Stimulated activated CD8-positive, alpha-beta memory T cell treated with anti-CD3 and anti-CD28 coated beads, Interleukin-15, amount 100 ng/mL, for 1 hour (primary cell): ENCODE results near the gene HNRNPLL.

Source experiments
- DNase-seq: peaks from one replicate; pipeline ENCODE4 v3.0.0-alpha.2; 2020; ENCODE audit warnings: low read depth

HNRNPLL gene

GRCh38 chr2:38528008-38528442 is 74.7 kb downstream of the HNRNPLL start:
- DNase-seq, result no peak

GRCh38 chr2:38527338-38528007 is 75.3 kb downstream of the HNRNPLL start:
- no peak for DNase-seq

- DNase-seq, result no peak
These were observed 76.5 kb downstream of the HNRNPLL start for GRCh38 chr2:38526195-38526594.

GRCh38 chr2:38524580-38524979 is 78.1 kb downstream of the HNRNPLL start:
- DNase-seq, result no peak

- DNase-seq, result no peak
These were observed 78.8 kb downstream of the HNRNPLL start for GRCh38 chr2:38523728-38524437.

DNA sequence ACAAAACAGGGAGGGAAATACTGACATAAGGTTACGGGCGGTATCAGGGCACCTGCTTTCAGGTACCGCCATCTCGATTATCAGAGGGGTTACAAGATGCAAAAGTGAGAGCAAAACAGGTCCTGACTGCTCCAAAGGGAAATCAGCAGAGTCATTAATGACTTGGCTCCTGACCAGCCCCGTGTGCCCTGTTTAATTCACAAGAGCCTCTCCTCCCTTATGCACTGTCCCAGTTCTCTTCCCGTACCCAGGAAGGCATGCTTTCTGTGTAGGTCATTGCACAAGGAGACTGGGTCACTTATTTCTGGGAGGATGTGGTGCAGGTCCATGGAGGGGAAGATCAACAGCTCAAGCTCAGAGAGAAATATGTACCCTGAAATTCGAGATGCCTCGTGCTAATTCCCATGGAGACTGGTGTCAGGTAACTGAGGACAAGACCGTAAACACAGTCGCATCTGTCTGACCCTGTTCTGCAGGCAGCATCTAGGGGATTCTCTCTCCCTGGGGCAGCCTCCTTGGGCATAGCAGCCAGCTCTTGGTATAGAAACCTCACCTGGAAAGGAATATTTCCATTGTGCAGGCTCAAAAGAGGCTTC is 79.9 kb downstream of the HNRNPLL start:
- DNase-seq, result no peak

DNA sequence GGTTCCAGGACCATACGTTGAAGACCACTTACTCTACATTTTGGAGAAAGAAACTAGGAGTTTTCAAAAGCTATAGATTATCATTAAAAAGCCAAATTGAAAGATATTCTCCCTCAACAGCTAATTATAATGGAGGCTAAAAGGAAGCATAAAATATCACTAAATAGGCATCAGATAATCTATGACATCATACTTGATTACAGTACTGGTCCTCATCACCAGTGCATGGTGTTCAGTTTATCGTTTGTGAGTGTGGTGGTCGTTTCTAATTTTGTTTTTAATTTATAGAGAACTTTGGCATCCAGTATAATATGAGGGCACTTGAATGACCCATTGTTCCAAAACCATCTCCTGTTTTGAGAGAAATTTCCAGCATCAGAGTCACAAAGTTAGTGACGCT is 80.9 kb downstream of the HNRNPLL start:
- no peak for DNase-seq

GRCh38 chr2:38517284-38517683 is 85.4 kb downstream of the HNRNPLL start:
- no peak for DNase-seq

- no peak for DNase-seq
These were observed 86.2 kb downstream of the HNRNPLL start for GRCh38 chr2:38516526-38516925.

- DNase-seq, result no peak
These were observed 86.6 kb downstream of the HNRNPLL start for GRCh38 chr2:38516122-38516521.

- no peak for DNase-seq
These were observed 87.3 kb downstream of the HNRNPLL start for GRCh38 chr2:38515155-38516074.

GRCh38 chr2:38514603-38515154 is 88.0 kb downstream of the HNRNPLL start:
- DNase-seq, result no peak

DNA sequence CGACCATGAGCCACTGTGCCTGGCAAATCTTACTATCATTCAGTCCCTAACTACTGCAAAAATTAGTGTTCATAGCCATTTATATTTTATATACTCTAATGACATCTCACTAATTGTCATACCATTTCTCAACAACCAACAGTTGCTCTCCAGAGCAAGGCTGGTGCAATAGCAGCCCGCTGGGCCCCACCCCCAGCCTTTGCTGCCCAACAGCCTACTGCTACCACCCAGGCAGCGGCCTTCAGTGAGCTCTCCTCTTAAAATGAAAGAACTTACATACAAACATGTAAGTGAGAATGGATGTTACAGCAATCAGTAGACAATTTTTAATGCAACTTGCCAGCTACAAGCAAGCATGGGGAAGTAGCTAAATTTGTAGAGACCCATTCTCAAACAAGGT is 90.5 kb downstream of the HNRNPLL start:
- no peak for DNase-seq
